Esophagus squamous epithelium (tissue), 4 donors: Measurements from ENCODE around the gene DTNB.

Source experiments
- POLR2A ChIP-seq, 4 donors: fragments of 450-650 bp; IDR thresholded peaks; one replicate each; pipeline ENCODE4 v1.6.1; 2017; ENCODE audit warnings: antibody characterized with exemption in 4 of 4, mild to moderate bottlenecking in 4 of 4, moderate library complexity in 3 of 4
- TF ChIP-seq, protein P1 (sequence below), 6 experiments: fragments of 450-650 bp in 4 of 6; fragments of 200-600 bp in 2 of 6; sonication (generic) in 2 of 6; IDR thresholded peaks; one replicate each; pipeline ENCODE4 v1.5.1; 2016 to 2019; ENCODE audit warnings: antibody characterized with exemption in 6 of 6, mild to moderate bottlenecking in 4 of 6, moderate library complexity in 4 of 6

DNA sequence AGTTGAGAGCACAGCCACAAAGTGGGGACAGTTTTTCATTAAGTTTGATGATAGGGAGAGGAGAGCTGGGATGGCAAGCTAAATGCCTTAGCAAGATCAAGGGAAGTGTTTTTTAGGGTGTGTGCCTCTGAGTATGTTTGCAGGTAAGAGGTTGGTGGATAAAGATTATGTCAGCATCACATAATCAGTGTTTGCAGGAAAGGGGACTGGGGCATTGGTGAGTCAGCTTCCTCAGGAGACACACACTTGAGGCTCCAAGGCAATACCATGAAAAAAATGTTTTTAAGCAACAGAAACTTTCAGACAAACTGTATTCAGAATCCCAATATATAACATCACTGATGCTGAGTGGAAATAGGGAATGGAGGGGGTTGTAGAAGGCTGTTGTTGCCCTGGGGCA is 25.4 kb upstream of the DTNB start:
- no peak for TF ChIP-seq POLR2A (IDR thresholded peaks at IDR 0.05)
- TF ChIP-seq, protein P1, sequence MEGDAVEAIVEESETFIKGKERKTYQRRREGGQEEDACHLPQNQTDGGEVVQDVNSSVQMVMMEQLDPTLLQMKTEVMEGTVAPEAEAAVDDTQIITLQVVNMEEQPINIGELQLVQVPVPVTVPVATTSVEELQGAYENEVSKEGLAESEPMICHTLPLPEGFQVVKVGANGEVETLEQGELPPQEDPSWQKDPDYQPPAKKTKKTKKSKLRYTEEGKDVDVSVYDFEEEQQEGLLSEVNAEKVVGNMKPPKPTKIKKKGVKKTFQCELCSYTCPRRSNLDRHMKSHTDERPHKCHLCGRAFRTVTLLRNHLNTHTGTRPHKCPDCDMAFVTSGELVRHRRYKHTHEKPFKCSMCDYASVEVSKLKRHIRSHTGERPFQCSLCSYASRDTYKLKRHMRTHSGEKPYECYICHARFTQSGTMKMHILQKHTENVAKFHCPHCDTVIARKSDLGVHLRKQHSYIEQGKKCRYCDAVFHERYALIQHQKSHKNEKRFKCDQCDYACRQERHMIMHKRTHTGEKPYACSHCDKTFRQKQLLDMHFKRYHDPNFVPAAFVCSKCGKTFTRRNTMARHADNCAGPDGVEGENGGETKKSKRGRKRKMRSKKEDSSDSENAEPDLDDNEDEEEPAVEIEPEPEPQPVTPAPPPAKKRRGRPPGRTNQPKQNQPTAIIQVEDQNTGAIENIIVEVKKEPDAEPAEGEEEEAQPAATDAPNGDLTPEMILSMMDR (IDR thresholded peaks at IDR 0.05), result no peak
